H1 (cell line): ENCODE measurements around the gene S100A10. TPM values are rescaled to one million over a fixed set of nuclear protein-coding genes. Genes with fewer than 3 reads are reported as not detected.

ENCODE experiments used
- CTCF ChIA-PET: fragments of 300-600 bp; sonication (Branson Sonifier 250); formaldehyde crosslinking; loops from one replicate; lab custom pipeline; 2021; ENCODE audit not compliant: partially characterized antibody; lab: Charles Lee
- POLR2A ChIA-PET: fragments of 300-600 bp; sonication (Branson Sonifier 250); formaldehyde crosslinking; loops from one replicate; lab custom pipeline; 2021; ENCODE audit warnings: inconsistent platforms; ENCODE audit not compliant: partially characterized antibody; lab: Charles Lee
- DNase-seq, 2 experiments: peaks; one replicate each; pipeline versions ENCODE4 v3.0.0 to v3.0.0-alpha.2; 2010 to 2022; ENCODE audit warnings: low spot score in 2 of 2, low read depth in 1 of 2, mixed read lengths in 1 of 2
- FAIRE-seq: peaks from 2 replicates; lab custom pipeline; 2011; peaks lifted over from hg19 to GRCh38; lab: Jason Lieb, UNC
- H2AFZ ChIP-seq: 2 replicates; pipeline ENCODE4 v1.8.1; 2012; ENCODE audit warnings: low read length, inconsistent platforms
- H2AK5ac ChIP-seq: 2 replicates; pipeline ENCODE4 v1.6.1; 2013; ENCODE audit warnings: low read depth, low read length
- H2BK120ac ChIP-seq: replicated peaks from 2 replicates; pipeline ENCODE3; 2013; ENCODE audit warnings: low read depth, low read length, inconsistent platforms
- H2BK12ac ChIP-seq: 2 replicates; pipeline ENCODE4 v1.6.1; 2013; ENCODE audit warnings: low read depth, low read length
- H2BK15ac ChIP-seq: 2 replicates; pipeline ENCODE4 v1.6.1; 2013; ENCODE audit warnings: low read length
- H2BK20ac ChIP-seq: 2 replicates; pipeline ENCODE4 v1.6.1; 2013; ENCODE audit warnings: low read length
- H2BK5ac ChIP-seq: 2 replicates; pipeline ENCODE4 v1.6.1; 2013; ENCODE audit warnings: low read depth, low read length
- H3K14ac ChIP-seq: 2 replicates; pipeline ENCODE4 v1.6.1; 2013; ENCODE audit warnings: inconsistent platforms; ENCODE audit not compliant: insufficient read length
- H3K18ac ChIP-seq: 2 replicates; pipeline ENCODE4 v1.6.1; 2013; ENCODE audit warnings: low read length; ENCODE audit errors: extremely low read depth
- H3K23ac ChIP-seq: 2 replicates; pipeline ENCODE4 v1.6.1; 2013; ENCODE audit warnings: inconsistent platforms; ENCODE audit not compliant: insufficient read length
- H3K23me2 ChIP-seq: 2 replicates; pipeline ENCODE4 v1.6.1; 2013; ENCODE audit warnings: low read depth, low read length
- H3K27ac ChIP-seq: 2 replicates; pipeline ENCODE4 v1.6.1; 2011; ENCODE audit warnings: low read depth, low read length, inconsistent platforms
- H3K27me3 ChIP-seq, 4 experiments: replicated peaks in 1 of 4; 1 replicate in 1 of 4; 2 replicates in 3 of 4; pipeline versions ENCODE4 v1.6.1 to v1.8.1; 2011 to 2013; ENCODE audit warnings: low read length in 3 of 4, mild to moderate bottlenecking in 3 of 4, inconsistent platforms in 2 of 4, mixed read lengths in 2 of 4, moderate library complexity in 1 of 4; ENCODE audit not compliant: control insufficient read depth in 3 of 4, insufficient read depth in 3 of 4; ENCODE audit errors: extremely low read depth in 1 of 4
- H3K36me3 ChIP-seq, 4 experiments: 2 replicates each; pipeline versions ENCODE4 v1.6.1 to v1.8.1; 2011 to 2013; ENCODE audit warnings: mild to moderate bottlenecking in 4 of 4, low read length in 3 of 4, moderate library complexity in 2 of 4, control low read depth in 1 of 4, inconsistent platforms in 1 of 4; ENCODE audit not compliant: insufficient read depth in 4 of 4, control insufficient read depth in 2 of 4
- H3K4ac ChIP-seq: replicated peaks from 2 replicates; pipeline ENCODE3; 2013; ENCODE audit warnings: low read length, low read depth, mixed read lengths, inconsistent platforms; ENCODE audit not compliant: insufficient read length
- H3K4me1 ChIP-seq, 4 experiments: replicated peaks in 1 of 4; 1 replicate in 1 of 4; 2 replicates in 3 of 4; pipeline versions ENCODE4 v1.6.1 to v1.8.1; 2011 to 2013; ENCODE audit warnings: low read length in 3 of 4, inconsistent platforms in 2 of 4, mixed read lengths in 1 of 4; ENCODE audit not compliant: insufficient read depth in 4 of 4, control insufficient read depth in 3 of 4
- H3K4me2 ChIP-seq, 2 experiments: 2 replicates each; pipeline versions ENCODE4 v1.6.1 to v1.8.1; 2011 to 2013; ENCODE audit warnings: low read depth in 2 of 2, low read length in 2 of 2, control low read depth in 1 of 2, inconsistent platforms in 1 of 2, mild to moderate bottlenecking in 1 of 2; ENCODE audit not compliant: insufficient read depth in 1 of 2
- H3K4me3 ChIP-seq, 4 experiments: fragments of 200-600, 300-600 bp in 1 of 4; sonication (generic), shearing (Covaris generic), sonication (Bioruptor Twin) in 1 of 4; 2 replicates each; pipeline versions ENCODE4 v1.5.1 to v1.8.1; 2011 to 2016; ENCODE audit warnings: low read length in 4 of 4, low read depth in 3 of 4, control low read depth in 2 of 4, inconsistent platforms in 2 of 4, mild to moderate bottlenecking in 2 of 4, mixed read lengths in 1 of 4, moderate library complexity in 1 of 4; ENCODE audit not compliant: insufficient read depth in 2 of 4; ENCODE audit errors: extremely low read depth in 1 of 4
- H3K56ac ChIP-seq: replicated peaks from 2 replicates; pipeline ENCODE3; 2013; ENCODE audit warnings: low read depth, mild to moderate bottlenecking, mixed read lengths, low read length, inconsistent platforms; ENCODE audit not compliant: insufficient read length
- H3K79me1 ChIP-seq: 2 replicates; pipeline ENCODE4 v1.6.1; 2013; ENCODE audit warnings: low read depth, low read length, control low read depth
- H3K79me2 ChIP-seq, 2 experiments: 2 replicates each; pipeline versions ENCODE4 v1.6.1 to v1.8.1; 2012 to 2013; ENCODE audit warnings: low read length in 2 of 2, mild to moderate bottlenecking in 2 of 2, inconsistent platforms in 1 of 2; ENCODE audit not compliant: insufficient read depth in 2 of 2, control insufficient read depth in 1 of 2
- H3K9ac ChIP-seq, 4 experiments: replicated peaks in 1 of 4; 1 replicate in 1 of 4; 2 replicates in 3 of 4; pipeline versions ENCODE4 v1.6.1 to v1.8.1; 2011 to 2013; ENCODE audit warnings: low read depth in 3 of 4, low read length in 3 of 4, control low read depth in 2 of 4, mild to moderate bottlenecking in 2 of 4, moderate library complexity in 2 of 4, inconsistent platforms in 1 of 4; ENCODE audit errors: extremely low read depth in 1 of 4
- H3K9me3 ChIP-seq, 2 experiments: 2 replicates each; pipeline versions ENCODE4 v1.6.1 to v1.8.1; 2012 to 2013; ENCODE audit warnings: mild to moderate bottlenecking in 2 of 2, moderate library complexity in 2 of 2, control low read depth in 1 of 2, inconsistent platforms in 1 of 2, low read depth in 1 of 2, low read length in 1 of 2, mixed read lengths in 1 of 2; ENCODE audit not compliant: insufficient read depth in 2 of 2
- H4K20me1 ChIP-seq, 2 experiments: replicated peaks in 1 of 2; 2 replicates each; pipeline versions ENCODE3 to v1.8.1; 2011 to 2013; ENCODE audit warnings: inconsistent platforms in 2 of 2, low read length in 2 of 2, mild to moderate bottlenecking in 1 of 2; ENCODE audit not compliant: insufficient read depth in 2 of 2, control insufficient read depth in 1 of 2
- H4K5ac ChIP-seq: 2 replicates; pipeline ENCODE4 v1.6.1; 2013; ENCODE audit warnings: low read length, low read depth, mixed read lengths, inconsistent platforms; ENCODE audit not compliant: insufficient read length
- H4K8ac ChIP-seq: 2 replicates; pipeline ENCODE4 v1.8.0; 2013; ENCODE audit warnings: mild to moderate bottlenecking, moderate library complexity, low read length, inconsistent platforms; ENCODE audit not compliant: insufficient read depth; ENCODE audit errors: extremely low read depth
- H4K91ac ChIP-seq: replicated peaks from 2 replicates; pipeline ENCODE3; 2013; ENCODE audit warnings: low read length, mixed read lengths, inconsistent platforms; ENCODE audit not compliant: insufficient read length
- ASH2L ChIP-seq: fragments of 200-600, 300-600 bp; sonication (generic); IDR thresholded peaks from one replicate; pipeline ENCODE4 v1.7.1; 2017; ENCODE audit warnings: low read length
- CTCF ChIP-seq, 3 experiments: IDR thresholded peaks; 1 replicate in 2 of 3; 2 replicates in 1 of 3; pipeline versions ENCODE4 v1.5.1 to v1.6.1; 2011; ENCODE audit warnings: low read length in 3 of 3, mild to moderate bottlenecking in 3 of 3, inconsistent platforms in 2 of 3, low read depth in 1 of 3, moderate library complexity in 1 of 3; ENCODE audit not compliant: insufficient read depth in 1 of 3; ENCODE audit errors: control extremely low read depth in 1 of 3
- EGR1 ChIP-seq: IDR thresholded peaks from 2 replicates; pipeline ENCODE4 v1.6.1; 2011; ENCODE audit warnings: low read depth, low read length, borderline replicate concordance
- TEAD4 ChIP-seq: IDR thresholded peaks from 2 replicates; pipeline ENCODE4 v1.6.1; 2012; ENCODE audit warnings: low read depth, low read length, inconsistent platforms, mixed read lengths
- WGBS, 2 experiments: shearing (Covaris generic) in 1 of 2; methylation state at CpG; one replicate each; pipeline versions ENCODE4 v1.1.6 to v1.1.7; 2013 to 2015; ENCODE audit warnings: low lambda C conversion rate in 2 of 2, mixed read lengths in 2 of 2, inconsistent platforms in 1 of 2, low coverage in 1 of 2, missing lambda C conversion rate in 1 of 2; ENCODE audit not compliant: insufficient replicate concordance in 2 of 2, insufficient coverage in 1 of 2, insufficient read length in 1 of 2; ENCODE audit errors: extremely low coverage in 1 of 2, missing lambda C conversion rate in 1 of 2; 5-methylcytosine and 5-hydroxymethylcytosine counted together
- polyA plus RNA-seq, 7 experiments: library from polyadenylated mRNA; depleted of rRNA in 3 of 7; stranded (reverse) in 5 of 7; unstranded in 2 of 7; fragments of >200 nt in 5 of 7; fragments of 200-250 nt in 2 of 7; gene quantifications; 1 replicate in 5 of 7; 2 replicates in 1 of 7; 4 replicates in 1 of 7; pipeline versions ENCODE4 v1.2.1 to v1.2.3, GENCODE V29; 2011 to 2013; ENCODE audit warnings: missing spikeins in 2 of 7, mixed read lengths in 2 of 7
- total RNA-seq: library from RNA; stranded (reverse); fragmentation: NEBNext Ultra II Directional; extraction: Animal tissue kit (Norgen Biotek cat#: 25700); gene quantifications from 2 replicates; pipeline ENCODE4 v1.2.1, GENCODE V29; 2021
- TF ChIP-seq, protein P1 (sequence below): IDR thresholded peaks from 2 replicates; pipeline ENCODE4 v1.6.1; 2012; ENCODE audit warnings: inconsistent platforms

S100A10 gene
- total and polyA plus RNA-seq, 2 of the 8 experiments (the other 6 are each of a cell fraction or from before 2014, with no cell fraction given): 23.9 to 231 TPM

DNA sequence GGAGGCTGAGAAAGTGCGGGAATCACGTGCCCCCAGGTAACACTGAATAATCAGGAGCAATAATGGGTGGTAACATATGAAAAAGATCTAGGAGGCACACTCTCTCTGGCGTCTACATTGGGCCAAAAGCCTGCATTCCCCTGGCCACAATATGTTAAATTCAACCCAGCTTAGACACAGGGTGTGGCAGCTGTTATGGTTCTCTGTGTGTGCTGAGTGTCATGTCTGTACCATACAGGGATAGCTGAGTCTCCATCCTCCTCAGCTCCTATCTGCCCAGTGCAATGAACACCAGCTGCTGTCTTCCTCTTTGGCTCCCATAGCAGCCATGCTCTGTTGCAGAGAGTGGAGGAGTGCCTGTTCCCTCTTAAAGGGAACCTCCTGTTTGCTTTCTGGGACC, 28.8 kb upstream of the S100A10 start:
- Histone ChIP-seq H3K14ac (no peak overlapping the region), H3K56ac (no peak overlapping the region)

More for the DNA sequence above, 28.8 kb upstream of the S100A10 start:
- no peak overlapping the region for H2AFZ ChIP-seq
- H3K79me1 ChIP-seq: no peaks in the 10 kb centered on the region
- no peaks in the 10 kb centered on the region for H3K79me2 ChIP-seq
- WGBS, 2 experiments: 93% methylated on average over 3 of the region's 3 CpGs; no CpG with 5 or more reads in 1 of the 2 experiments
- H3K23ac ChIP-seq: no peak overlapping the region
- H3K9ac ChIP-seq: no peak overlapping the region
- H3K27me3 ChIP-seq: no peaks in the 10 kb centered on the region
- no peak overlapping the region for H3K4me3 ChIP-seq
- H2BK120ac ChIP-seq: no peak overlapping the region
- no peak overlapping the region for H4K91ac ChIP-seq
- no peak overlapping the region for H2BK12ac ChIP-seq
- no peak overlapping the region for H3K27ac ChIP-seq
- ChIA-PET POLR2A (interaction anchor here (1.1 kb wide), 1 partner anchor 12 kb away, joined by 3 read pairs; no protein-coding TSS in a partner anchor), CTCF (interaction anchor here (0.6 to 3.5 kb wide), 6 partner anchors 9 to 145 kb away, joined by 3 to 15 read pairs (median 4); partner anchors contain the start of gene S100A11)
- no peaks in the 10 kb centered on the region for H3K23me2 ChIP-seq
- H3K4ac ChIP-seq: no peak overlapping the region
- H2BK20ac ChIP-seq: no peak overlapping the region
- no peak for TF ChIP-seq EGR1
- TF ChIP-seq CTCF (IDR thresholded peaks at IDR 0.05; ENCODE audit: control extremely low read depth in 1 of 3, insufficient read depth in 1 of 3, low read depth in 1 of 3, low read length in 3 of 3): no peak
- no peak for TF ChIP-seq TEAD4
- TF ChIP-seq, protein P1, sequence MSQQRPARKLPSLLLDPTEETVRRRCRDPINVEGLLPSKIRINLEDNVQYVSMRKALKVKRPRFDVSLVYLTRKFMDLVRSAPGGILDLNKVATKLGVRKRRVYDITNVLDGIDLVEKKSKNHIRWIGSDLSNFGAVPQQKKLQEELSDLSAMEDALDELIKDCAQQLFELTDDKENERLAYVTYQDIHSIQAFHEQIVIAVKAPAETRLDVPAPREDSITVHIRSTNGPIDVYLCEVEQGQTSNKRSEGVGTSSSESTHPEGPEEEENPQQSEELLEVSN: no peak
- no peak for TF ChIP-seq ASH2L
- no peak overlapping the region for H2BK5ac ChIP-seq
- H3K36me3 ChIP-seq: no peaks in the 10 kb centered on the region
- no peak overlapping the region for H4K5ac ChIP-seq
- no peak overlapping the region for H3K18ac ChIP-seq
- no peaks in the 10 kb centered on the region for H3K9me3 ChIP-seq
- H3K4me1 ChIP-seq: peaks cover 0 to 5% (median 2%) of the 10 kb centered on the region in 4 experiments; a peak in 2 of 7 replicates
- no peak overlapping the region for H2AK5ac ChIP-seq
- DNase-seq (no peak), FAIRE-seq (no peak)
- no peaks in the 10 kb centered on the region for H4K20me1 ChIP-seq
- H3K4me2 ChIP-seq: no peak overlapping the region
- no peak overlapping the region for H4K8ac ChIP-seq
- H2BK15ac ChIP-seq: no peak overlapping the region
